HG03432 (cell line): Measurements from ENCODE around the gene CSNK1G1.
"Not testable (repeated sequence)": the region's sequence is repeated elsewhere in the genome, so short reads cannot be mapped to it uniquely, and the experiment has no call there.

Experiments used
- ATAC-seq: cut with Tn5 transposase; IDR thresholded peaks from one replicate; pipeline ENCODE4 v1.9.1; 2021; ENCODE audit warnings: mild to moderate bottlenecking, moderate library complexity; ENCODE audit not compliant: unreplicated experiment

CSNK1G1 gene

DNA sequence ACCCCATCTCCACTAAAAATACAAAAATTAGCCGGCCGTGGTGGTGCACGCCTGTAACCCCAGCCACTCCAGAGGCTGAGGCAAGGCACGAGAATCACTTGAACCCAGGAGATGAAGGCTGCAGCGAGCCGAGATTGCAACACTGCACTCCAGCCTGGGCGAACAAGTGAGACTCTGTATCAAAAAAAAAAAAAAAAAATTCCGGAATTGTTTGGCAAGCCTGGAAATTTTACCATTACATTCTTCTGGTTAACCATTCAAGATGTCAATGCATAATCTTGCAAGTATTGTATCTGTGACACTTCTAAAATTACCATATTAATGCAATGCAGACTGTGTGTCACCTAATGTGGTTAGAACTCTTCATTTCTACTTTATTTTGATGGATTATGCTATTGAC lies 67.0 kb downstream of the CSNK1G1 start:
- no peak for ATAC-seq

DNA sequence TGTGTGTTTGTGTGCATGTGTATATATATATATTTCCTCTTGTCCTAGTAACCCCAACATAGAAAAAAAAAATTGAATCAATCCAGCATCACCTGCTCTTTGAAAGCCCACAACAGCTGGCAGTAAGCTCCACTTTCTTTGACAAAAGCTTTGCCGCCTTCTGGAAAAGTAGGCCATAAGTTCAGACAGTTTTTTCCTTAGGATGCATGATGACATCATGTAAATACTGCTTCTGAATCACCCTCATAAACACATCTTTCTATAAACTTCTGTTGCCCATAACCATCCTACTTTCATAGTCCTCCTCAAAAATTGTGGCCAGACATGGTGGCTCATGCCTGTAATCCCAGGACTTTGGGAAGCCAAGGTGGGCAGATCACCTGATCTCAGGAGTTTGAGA lies 67.4 kb downstream of the CSNK1G1 start:
- ATAC-seq, result no peak

DNA sequence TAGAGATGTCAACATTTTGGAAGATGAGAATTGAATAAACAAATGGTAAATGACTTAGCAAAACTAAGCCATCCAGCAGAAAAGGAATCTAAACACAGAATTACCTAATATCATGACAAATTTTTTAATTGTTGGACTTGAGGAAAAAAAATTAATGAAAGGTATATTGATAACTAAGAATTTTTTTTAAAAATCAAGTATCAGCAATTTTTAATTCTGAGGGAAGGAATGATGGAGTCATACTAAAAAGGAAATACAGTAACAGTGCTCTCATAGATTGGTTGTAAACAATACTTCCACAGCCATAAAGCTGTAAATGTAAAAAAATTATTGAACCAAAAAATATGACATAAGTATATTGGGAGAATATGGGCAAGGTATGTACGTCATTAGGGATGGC lies 68.0 kb downstream of the CSNK1G1 start:
- no peak for ATAC-seq

DNA sequence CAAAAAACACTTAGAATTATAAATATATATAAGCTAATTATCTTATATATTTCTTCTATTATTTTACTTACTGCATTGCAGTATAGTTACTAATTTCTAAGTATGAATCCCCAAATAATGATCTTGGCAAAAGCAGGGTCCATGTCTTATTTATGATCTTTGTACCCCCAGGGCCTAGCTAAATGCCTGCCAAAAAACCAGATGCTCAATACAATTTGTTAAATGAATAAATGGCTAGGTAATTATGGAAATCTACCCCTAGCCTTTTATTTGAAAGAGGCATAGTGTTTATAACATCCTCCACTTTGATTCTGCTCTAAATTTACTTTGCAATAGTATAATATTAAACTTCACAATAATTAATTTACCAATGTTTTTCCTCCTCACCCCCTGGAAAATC lies 69.5 kb downstream of the CSNK1G1 start:
- no peak for ATAC-seq

DNA sequence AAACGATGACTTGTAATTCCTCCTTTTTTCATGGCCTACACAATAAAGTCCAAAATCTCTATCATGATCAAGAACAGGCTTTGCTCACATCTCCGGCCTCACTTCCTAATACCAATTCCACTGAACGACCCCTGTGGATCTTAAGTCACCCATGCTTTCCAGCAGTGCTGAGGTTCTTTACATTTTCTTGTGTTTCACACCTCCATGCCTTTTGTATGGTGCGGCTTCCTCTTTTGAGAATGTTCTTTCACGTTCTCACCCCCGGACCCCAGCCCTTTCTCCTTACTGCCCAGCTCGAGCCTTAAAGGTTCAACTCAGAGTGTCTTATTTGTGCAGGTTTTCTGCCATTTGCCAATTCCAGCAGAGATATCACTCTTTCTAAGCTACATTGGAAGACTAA lies 70.1 kb downstream of the CSNK1G1 start:
- no peak for ATAC-seq

DNA sequence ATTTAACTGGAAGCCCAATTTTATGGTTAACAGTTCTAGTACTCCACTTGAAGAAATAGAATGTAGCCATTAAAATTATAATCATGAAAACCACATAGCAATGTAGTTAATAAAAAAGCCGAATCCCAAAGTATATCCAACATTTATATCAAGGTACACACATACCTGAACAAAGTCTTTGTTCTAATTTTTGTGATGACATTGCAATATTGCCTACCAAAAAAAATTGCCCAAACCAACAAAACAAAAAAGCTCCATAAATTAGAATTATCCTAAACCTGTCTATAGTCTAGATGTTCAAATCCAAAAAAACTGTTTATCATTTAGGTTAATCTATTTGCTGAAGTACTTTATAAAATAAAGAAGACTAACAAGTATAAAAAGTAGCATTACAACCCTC lies 70.8 kb downstream of the CSNK1G1 start:
- ATAC-seq, result no peak

DNA sequence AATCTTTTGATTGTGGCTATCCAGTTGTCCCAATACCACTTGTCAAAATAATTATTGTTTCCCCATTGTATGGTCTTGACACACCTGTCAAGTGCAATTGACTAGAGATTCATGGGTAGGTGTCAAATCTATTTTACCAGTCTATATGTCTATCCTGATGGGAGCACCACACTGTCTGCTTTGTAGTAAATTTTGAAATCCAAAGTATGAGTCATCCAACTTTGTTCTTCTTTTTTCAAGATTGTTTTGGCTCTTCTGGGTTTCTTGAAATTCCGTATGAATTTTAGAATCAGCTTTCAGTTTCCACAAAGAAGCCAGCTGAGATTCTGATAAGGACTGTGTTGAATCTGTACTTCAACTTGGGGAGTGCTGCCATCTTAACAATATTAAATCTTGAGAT lies 71.9 kb downstream of the CSNK1G1 start:
- no peak for ATAC-seq

DNA sequence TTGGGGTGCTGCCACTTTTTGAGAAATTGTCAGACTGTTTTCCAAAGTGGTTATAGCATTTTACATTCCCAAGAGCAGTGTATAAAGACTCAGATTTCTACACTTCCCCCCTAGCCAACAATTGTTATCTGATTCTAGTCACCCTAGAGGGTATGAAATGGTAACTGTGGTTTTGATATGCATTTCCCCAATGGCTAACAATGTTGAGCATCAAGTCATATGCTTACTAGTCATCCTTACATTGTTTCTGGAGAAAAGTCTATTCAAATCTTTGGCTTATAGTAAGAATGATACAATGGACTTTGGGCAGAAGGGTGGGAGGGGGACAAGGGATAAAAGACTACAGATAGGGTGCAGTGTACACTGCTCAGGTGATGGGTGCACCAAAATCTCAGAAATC lies 73.3 kb downstream of the CSNK1G1 start:
- no peak for ATAC-seq

DNA sequence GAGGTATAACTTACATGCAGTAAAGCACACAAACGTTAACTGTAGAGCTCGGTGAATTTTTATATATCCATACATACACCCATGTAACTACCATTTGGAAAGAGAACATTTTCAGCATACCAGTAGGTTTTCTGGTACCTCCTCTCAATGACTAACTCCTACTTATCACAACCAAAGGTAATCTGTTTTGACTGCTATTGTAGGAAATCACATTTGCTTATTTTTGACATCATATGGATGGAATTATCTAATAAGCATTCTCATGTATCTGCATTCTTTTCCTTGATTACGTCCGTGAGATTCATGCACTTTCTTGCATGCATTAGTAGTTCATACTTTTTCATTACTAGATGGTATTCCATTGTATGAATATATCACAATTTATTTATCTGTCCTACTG lies 76.8 kb downstream of the CSNK1G1 start:
- no peak for ATAC-seq

DNA sequence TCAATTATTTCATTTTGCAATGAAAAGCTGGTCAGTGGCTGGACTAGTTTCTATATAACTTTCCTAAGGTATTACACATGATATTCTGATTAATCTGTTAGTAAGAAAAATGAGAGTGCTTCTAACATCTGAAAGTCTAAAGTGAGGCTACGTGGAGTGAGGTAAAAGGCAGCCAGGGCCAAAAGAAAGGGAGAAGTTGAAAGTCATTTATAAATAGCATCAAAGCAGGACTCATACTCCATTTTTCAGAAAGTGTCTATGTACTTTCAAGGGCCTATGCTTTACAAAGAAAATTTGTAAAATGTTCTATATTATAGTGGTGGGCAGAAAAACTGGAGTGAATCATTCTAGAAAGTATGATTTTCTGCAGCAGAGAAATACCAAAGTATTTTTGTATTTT lies 80.0 kb downstream of the CSNK1G1 start:
- no peak for ATAC-seq

DNA sequence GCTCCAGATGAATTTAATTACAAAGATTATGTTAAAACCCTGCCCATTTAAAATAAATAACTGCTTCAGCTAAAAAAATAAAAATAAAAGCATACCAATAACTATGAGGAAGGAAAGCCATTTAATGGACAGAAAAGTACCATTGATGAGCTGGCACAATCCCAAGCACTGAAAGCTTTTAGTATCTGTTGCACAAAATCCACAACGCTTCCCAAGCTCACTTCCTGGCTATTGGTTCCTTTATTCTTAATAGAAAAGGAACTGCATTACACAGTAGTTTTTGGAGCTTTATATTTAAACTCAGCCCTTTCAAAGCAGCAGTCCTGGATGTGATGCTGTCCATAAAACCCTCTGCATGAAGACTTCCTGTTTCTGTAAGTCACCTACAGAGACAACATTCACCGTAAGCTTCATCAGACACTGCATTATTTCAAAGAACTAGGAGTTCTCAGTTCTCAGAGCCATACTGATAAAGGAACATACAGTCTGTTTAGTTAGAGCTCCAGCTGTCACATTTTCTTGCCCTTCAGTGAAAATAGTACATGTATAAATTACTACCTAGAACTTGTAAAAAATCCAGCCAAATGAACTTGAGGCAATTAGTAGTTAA lies 81.5 kb downstream of the CSNK1G1 start:
- ATAC-seq, result no peak

DNA sequence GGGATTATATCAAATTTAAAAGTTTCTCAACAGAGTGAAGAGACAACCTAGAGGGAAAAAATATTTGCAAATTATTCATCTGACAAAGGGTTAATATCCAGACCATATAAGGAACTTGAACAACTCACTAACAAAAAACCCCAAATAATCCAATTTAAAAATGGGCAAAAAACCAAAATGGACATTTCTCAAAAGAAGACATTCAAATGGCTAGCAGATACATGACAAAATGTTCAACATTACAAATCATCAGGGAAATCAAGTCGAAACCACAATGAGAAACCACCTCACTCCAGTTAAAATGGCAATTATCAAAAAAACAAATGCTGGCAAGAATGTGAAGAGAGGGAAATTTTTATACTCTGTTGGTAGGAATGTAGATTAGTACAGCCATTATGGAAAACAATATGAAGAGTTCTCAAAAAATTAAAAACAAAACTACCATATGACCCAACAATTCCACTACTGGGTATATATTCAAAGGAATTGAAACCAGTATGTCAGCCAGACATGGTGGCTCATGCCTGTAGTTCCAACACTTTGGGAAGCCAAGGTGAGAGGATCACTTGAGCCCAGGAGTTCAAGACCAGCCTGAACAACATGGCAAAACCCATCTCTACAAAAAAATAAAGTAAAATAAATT lies 88.5 kb downstream of the CSNK1G1 start:
- no peak for ATAC-seq

DNA sequence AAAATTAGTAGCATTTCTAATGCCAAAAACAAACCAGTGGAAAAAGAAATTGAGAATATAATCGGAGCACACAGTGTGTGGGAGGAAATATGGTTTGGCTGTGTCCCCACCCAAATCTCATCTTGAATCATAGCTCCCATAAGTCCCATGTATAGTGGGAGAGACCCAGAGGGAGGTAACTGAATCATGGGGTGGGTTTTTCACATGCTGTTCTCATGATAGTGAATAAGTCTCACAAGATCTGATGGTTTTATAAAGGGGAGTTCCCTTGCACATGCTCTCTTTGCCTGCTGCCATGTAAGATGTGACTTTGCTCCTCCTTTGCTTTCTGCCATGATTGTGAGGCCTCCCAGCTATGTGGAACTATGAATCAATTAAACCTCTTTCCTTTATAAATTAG lies 90.8 kb downstream of the CSNK1G1 start:
- not testable (repeated sequence) for ATAC-seq

DNA sequence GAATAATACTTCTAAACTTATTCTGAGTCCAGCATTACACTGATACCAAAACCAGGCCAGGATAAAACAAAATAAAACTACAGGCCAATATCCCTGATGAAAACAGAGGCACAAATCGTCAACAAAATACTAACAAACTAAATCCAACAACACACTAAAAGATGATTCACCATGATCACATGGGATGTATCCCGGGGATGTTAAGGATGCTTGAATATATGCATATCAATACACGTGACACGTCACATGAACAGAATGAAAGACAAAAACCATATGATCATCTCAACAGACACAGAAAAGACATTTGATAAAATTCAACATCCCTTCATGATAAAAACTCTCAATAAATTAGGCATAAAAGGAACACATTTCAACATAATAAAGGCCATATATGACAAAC lies 91.5 kb downstream of the CSNK1G1 start:
- no peak for ATAC-seq

DNA sequence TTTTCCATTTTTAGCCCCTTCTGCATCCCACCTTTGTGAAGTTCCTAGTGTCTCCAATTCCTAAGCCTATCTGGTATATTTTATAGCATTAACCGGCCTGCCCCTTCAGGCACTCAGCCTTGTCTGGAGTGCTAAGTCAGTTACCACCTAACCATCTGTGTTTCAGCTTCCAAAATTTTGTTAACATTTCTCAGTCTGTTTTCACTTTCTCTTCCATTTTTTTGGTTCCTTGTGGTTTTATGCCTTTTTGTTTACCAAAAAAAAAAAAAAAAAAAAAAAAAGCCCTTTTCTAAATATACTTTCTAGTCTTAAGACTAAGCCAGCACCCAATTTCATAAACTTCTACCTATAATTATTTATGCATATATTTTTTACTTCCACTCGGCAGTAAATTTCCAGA lies 92.4 kb downstream of the CSNK1G1 start:
- no peak for ATAC-seq

DNA sequence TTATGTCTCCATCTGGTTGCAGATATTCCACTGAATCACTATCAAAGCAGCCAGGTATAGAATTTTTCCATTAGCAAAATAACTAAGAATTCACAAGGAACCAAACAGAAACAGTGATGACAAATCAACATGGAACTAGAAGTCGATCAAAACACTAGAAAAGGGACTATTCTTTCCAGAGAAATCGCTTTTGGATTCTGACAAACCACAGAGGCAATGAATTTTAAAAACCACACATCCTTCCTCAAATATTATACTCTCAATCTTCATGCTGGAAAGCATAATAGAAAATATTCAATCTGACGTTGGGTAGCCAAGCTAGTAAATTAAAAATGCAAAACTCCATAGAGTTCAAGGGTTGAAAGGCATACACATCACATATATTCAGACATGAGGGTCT lies 99.9 kb downstream of the CSNK1G1 start:
- ATAC-seq, result no peak

DNA sequence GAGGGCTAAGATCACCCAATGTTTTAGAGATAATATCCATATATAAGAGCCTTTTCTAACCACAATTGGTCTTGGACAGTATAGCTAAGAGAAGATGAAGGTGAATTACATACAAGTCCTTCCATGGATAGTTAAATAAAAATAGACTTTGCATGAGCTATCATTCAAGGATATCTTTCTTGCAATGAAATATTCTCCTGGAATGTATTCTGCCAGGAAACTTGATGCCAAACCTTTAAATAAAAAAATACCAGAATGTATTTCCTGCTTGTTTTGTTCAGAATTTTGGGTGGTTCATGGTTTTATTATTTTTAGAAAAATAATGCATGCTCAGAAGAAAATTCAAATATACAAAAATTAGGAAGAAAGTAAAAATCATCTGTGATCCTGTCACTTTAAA lies 104.3 kb downstream of the CSNK1G1 start:
- no peak for ATAC-seq

DNA sequence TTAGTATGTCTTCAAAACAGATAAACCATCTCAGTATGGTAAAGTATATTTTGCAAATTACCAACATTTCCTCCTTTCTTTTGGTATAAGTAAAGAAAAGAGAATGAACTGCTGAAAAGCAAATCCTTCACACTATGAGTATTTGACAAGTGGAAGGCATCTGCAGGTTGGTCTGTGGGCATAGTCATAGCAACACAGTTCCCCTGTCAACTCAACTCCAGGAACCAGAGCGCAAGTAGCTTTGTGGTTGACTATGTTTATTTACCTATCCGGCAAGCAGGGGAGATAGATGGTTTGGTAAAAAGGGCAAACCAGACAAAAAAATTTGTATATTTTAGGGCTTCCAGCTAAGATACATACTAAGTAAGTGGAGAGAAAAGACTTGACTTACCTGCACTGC lies 104.9 kb downstream of the CSNK1G1 start:
- no peak for ATAC-seq

DNA sequence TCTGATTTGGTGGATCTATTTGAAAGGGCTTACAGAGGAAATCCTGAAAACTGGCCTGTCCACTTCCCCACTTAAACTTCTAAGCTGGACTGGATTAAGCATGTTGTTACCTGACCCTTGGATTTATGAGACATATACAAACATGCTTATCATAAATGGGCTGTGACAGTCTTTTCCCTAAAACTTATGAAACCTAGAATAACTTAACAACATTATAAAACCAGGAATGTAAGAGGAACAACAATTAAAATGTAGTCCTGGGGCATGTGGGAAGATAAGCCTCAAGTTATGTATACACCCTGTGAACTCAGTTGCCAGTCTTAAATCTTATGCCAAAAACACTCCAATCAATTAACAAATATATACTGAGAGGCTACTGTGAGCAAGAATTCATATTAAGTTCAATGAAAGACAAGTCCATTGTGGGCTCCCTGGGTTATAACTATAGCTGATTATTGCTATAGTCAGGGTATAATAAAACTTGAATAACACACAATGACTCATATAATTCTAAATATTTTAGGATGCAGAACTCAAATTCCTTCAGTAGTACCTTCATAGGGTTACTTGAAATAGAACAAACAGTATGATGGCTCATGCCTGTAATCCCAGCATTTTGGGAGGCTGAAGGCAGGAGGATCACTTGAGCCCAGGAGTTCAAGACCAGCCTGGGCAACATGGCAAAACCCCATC lies 105.9 kb downstream of the CSNK1G1 start:
- ATAC-seq, result no peak

DNA sequence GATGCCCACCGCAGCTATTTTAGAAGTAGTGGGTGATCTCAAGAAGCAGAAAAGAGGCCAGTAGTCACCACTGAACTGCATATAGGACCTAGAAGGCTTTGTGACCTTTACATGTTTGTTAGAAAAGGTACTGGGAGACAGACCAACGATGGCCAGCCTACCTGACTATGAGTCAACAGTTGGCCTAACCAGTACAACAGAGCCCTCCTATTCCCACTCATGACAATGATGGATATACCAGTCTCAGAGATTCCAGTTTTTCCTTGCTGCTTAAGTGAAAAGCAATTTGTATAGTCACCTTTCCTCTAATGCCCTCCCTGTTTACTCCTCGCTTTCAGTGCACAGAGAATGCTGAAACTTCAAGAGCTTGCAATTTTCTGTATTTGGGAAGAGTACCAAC lies 106.6 kb downstream of the CSNK1G1 start:
- ATAC-seq, result no peak

DNA sequence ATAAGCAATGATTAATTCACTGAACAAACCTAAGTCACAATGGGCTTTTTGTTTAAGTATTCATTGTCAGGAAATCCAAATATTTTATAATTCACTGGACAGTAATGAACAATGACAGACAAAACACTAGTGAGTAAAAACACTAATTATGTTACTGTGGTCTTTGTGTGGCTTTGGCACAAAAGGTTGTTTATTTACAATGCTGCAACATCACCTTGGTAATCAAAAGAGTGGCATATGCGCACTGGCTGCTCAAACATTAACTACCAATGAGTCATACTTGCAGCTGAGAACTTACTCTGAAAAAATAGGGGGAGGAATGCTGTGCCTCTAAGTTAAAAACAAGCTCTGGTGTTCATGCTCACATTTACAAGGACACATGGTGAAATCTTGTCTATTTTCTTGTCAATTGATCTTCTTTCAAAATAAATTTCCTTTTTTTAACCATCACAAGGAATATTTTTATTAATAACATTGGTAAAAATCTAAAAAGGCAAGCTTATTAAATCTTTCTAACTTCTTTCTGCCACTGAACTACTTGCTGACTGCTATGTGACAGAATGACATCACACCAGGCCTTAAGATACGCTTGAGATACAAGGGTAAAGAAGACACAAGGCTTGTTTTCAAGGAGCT lies 107.9 kb downstream of the CSNK1G1 start:
- ATAC-seq, result peak; percentile 71

DNA sequence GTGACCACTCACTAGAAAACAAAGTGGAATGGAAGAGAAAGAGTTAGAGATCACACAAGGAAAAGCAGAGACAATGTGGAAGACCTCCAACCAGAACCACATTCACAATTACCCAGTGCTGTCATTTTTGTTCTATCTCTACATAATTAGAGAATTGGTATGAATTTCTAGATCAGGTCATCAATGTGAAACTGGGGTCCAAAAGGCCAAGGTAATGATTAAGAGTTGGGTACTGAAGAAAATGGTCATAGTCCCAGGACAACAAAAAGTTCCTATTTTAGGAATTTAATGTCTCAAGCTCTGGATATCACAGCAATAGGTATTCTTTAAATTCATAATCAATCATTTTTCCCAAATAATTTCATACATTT lies 108.5 kb downstream of the CSNK1G1 start:
- no peak for ATAC-seq
